ENCODE measurements around the gene CNOT2. TPM values are rescaled to one million over a fixed set of nuclear protein-coding genes. Genes with fewer than 3 reads are reported as not detected.

CNOT2 gene
- polyA plus RNA-seq, 1 of the 3 experiments (the other 2 are of a cell fraction), result 45.3 TPM

- TF ChIP-seq MXI1 (IDR thresholded peaks at IDR 0.05; ENCODE audit: low read depth, low read length), result no peak
Measured at GRCh38 chr12:70364695-70365397, 121.6 kb downstream of the CNOT2 start (continued).

GRCh38 chr12:70365398-70365647 is 122.1 kb downstream of the CNOT2 start:
- Histone ChIP-seq H3K36me3 (replicated peaks in 1 of 2; ENCODE audit: control insufficient read depth in 1 of 2, insufficient read depth in 2 of 2, low read length in 1 of 2) (no peaks in the 10 kb centered on the region), H2AFZ (ENCODE audit: low read depth) (peak overlapping the region; percentile 80), H3K4me3 (ENCODE audit: low read depth in 2 of 2, low read length in 1 of 2) (peak overlapping the region; percentile 70 to 79), H3K9me2 (no peaks in the 10 kb centered on the region), H3K9ac (peak overlapping the region; percentile 42), H3F3A (replicated peaks; ENCODE audit: insufficient read depth) (peaks cover 20% of the 10 kb centered on the region), H3K27me3 (ENCODE audit: insufficient read depth) (no peaks in the 10 kb centered on the region), H3K4me1 (ENCODE audit: control insufficient read depth in 1 of 2, insufficient read depth in 2 of 2, low read depth in 1 of 2, low read length in 1 of 2) (peaks cover 0 to 15% of the 10 kb centered on the region in 2 experiments; a peak in 2 of 4 replicates), H3K79me2 (ENCODE audit: insufficient read depth) (no peaks in the 10 kb centered on the region), H4K20me1 (ENCODE audit: insufficient read depth) (no peaks in the 10 kb centered on the region), H3K27ac (ENCODE audit: low read depth in 2 of 2, low read length in 1 of 2) (no peak overlapping the region), H3K9me3 (no peaks in the 10 kb centered on the region), H3K4me2 (peak overlapping the region; percentile 94)
- ChIA-PET CTCF (interaction anchor here (1.0 to 1.4 kb wide), 2 partner anchors 11 to 117 kb away, joined by 4 read pairs; no protein-coding TSS in a partner anchor), POLR2A (no interaction called here)
- WGBS (ENCODE audit: low lambda C conversion rate), result no CpG with 5 or more reads among the region's 6 CpGs
- DNase-seq, result no peak
- TF ChIP-seq NRF1 (IDR thresholded peaks at IDR 0.05; ENCODE audit: low read depth, low read length) (no peak), EZH2phosphoT487 (IDR thresholded peaks at IDR 0.05; ENCODE audit: borderline replicate concordance, low read depth) (no peak), SMC3 (IDR thresholded peaks at IDR 0.05; ENCODE audit: low read depth, low read length) (no peak), TCF12 (IDR thresholded peaks at IDR 0.05) (no peak)

- DNase-seq, result peak; percentile 94
- Histone ChIP-seq H3K4me2 (peak within 1 kb of the TSS; percentile 94), H3K27me3 (ENCODE audit: insufficient read depth) (no peaks in the 10 kb centered on the region), H3K36me3 (replicated peaks in 1 of 2; ENCODE audit: control insufficient read depth in 1 of 2, insufficient read depth in 2 of 2, low read length in 1 of 2) (no peaks in the 10 kb centered on the region), H3K9me2 (no peaks in the 10 kb centered on the region), H4K20me1 (ENCODE audit: insufficient read depth) (no peaks in the 10 kb centered on the region), H2AFZ (ENCODE audit: low read depth) (peak within 1 kb of the TSS; percentile 80), H3K79me2 (ENCODE audit: insufficient read depth) (no peaks in the 10 kb centered on the region), H3F3A (replicated peaks; ENCODE audit: insufficient read depth) (peaks cover 20% of the 10 kb centered on the region), H3K27ac (ENCODE audit: low read depth in 2 of 2, low read length in 1 of 2) (peak within 1 kb of the TSS in 1 of 2 experiments; percentile 22; a peak in 1 of 4 replicates), H3K9ac (peak within 1 kb of the TSS; percentile 42), H3K9me3 (no peaks in the 10 kb centered on the region), H3K4me3 (ENCODE audit: low read depth in 2 of 2, low read length in 1 of 2) (peak within 1 kb of the TSS; percentile 70 to 79), H3K4me1 (ENCODE audit: control insufficient read depth in 1 of 2, insufficient read depth in 2 of 2, low read depth in 1 of 2, low read length in 1 of 2) (peaks cover 0 to 15% of the 10 kb centered on the region in 2 experiments; a peak in 2 of 4 replicates)
- 1% methylated on average over 47 of the region's 88 CpGs for WGBS (ENCODE audit: low lambda C conversion rate)
- TF ChIP-seq MXI1 (IDR thresholded peaks at IDR 0.05; ENCODE audit: low read depth, low read length) (peak; percentile 63; the same call in 1 of the 2 replicates), RAD21 (IDR thresholded peaks at IDR 0.05; ENCODE audit: low read length) (no peak), SIN3A (IDR thresholded peaks at IDR 0.05; ENCODE audit: borderline replicate concordance, low read depth, low read length) (peak; percentile 55; the same call in 1 of the 2 replicates), NFIC (IDR thresholded peaks at IDR 0.05; ENCODE audit: borderline replicate concordance) (no peak)
- POLR2A ChIA-PET, result no interaction called here
- CTCF ChIA-PET, result interaction anchor here (1.0 to 1.4 kb wide), 2 partner anchors 11 to 117 kb away, joined by 4 read pairs; no protein-coding TSS in a partner anchor
Measured at GRCh38 chr12:70365648-70366518, 122.7 kb downstream of the CNOT2 start, which contains the start of gene KCNMB4. Gene KCNMB4, plus strand, starts transcription at chr12:70366290. Its CDS starts 445 bp downstream, at chr12:70366735.

Data from SK-N-SH (cell line).